NAMALWA (cell line): Measurements from ENCODE around the gene PCDHGB3.
"Not testable (repeated sequence)": the region's sequence is repeated elsewhere in the genome, so short reads cannot be mapped to it uniquely, and the experiment has no call there.

Experiments
- DNase-seq: peaks from one replicate; pipeline ENCODE4 v3.0.0-alpha.2; 2015; ENCODE audit warnings: low spot score

The PCDHGB3 gene

GRCh38 chr5:141369994-141370848 lies at the start of gene PCDHGB3:
Gene PCDHGB3 (plus strand): TSS chr5:141370242. CDS start chr5:141370395, 153 bp downstream.
- peak; percentile 54 for DNase-seq

GRCh38 chr5:141322261-141322660 lies 47.8 kb upstream of the PCDHGB3 start:
- DNase-seq: no peak

GRCh38 chr5:141326088-141326854 lies 43.8 kb upstream of the PCDHGB3 start:
- DNase-seq: peak; percentile 82

- no peak for DNase-seq
Measured at GRCh38 chr5:141328231-141328630, 41.8 kb upstream of the PCDHGB3 start.

- peak; percentile 83 for DNase-seq
Measured at GRCh38 chr5:141330299-141331080, 39.6 kb upstream of the PCDHGB3 start, which contains the start of gene PCDHGA1. Gene PCDHGA1 (plus strand): TSS chr5:141330514.

GRCh38 chr5:141332571-141332970 lies 37.5 kb upstream of the PCDHGB3 start:
- not testable (repeated sequence) for DNase-seq

- DNase-seq: peak; percentile 81
Measured at GRCh38 chr5:141338538-141339306, 31.3 kb upstream of the PCDHGB3 start, which contains the start of gene PCDHGA2. Gene PCDHGA2 (plus strand): TSS chr5:141338760.

- not testable (repeated sequence) for DNase-seq
Measured at GRCh38 chr5:141340781-141341354, 29.2 kb upstream of the PCDHGB3 start.

GRCh38 chr5:141342773-141343172 lies 27.3 kb upstream of the PCDHGB3 start:
- DNase-seq: no peak

GRCh38 chr5:141343242-141343952 lies 26.6 kb upstream of the PCDHGB3 start, which contains the start of gene PCDHGA3:
Gene PCDHGA3 (plus strand): TSS chr5:141343829. CDS start chr5:141344034, 205 bp downstream.
- peak; percentile 69 for DNase-seq

- DNase-seq: no peak
Measured at GRCh38 chr5:141343953-141344463, 26.0 kb upstream of the PCDHGB3 start.

- no peak for DNase-seq
Measured at GRCh38 chr5:141345327-141345726, 24.7 kb upstream of the PCDHGB3 start.

- not testable (repeated sequence) for DNase-seq
Measured at GRCh38 chr5:141346017-141346416, 24.0 kb upstream of the PCDHGB3 start.

- peak; percentile 92 for DNase-seq
Measured at GRCh38 chr5:141349917-141350619, 20.0 kb upstream of the PCDHGB3 start, which contains the start of gene PCDHGB1. Gene PCDHGB1 (plus strand): TSS chr5:141350099. CDS start chr5:141350261, 162 bp downstream.

GRCh38 chr5:141351591-141351990 lies 18.5 kb upstream of the PCDHGB3 start:
- DNase-seq: no peak

GRCh38 chr5:141354900-141355469 lies 15.1 kb upstream of the PCDHGB3 start, which contains the start of gene PCDHGA4:
Gene PCDHGA4 (plus strand): TSS chr5:141355021. CDS start chr5:141355108, 87 bp downstream.
- peak; percentile 63 for DNase-seq

GRCh38 chr5:141355641-141356040 lies 14.4 kb upstream of the PCDHGB3 start:
- no peak for DNase-seq

GRCh38 chr5:141356133-141356532 lies 13.9 kb upstream of the PCDHGB3 start:
- DNase-seq: no peak

- no peak for DNase-seq
Measured at GRCh38 chr5:141356950-141357349, 13.1 kb upstream of the PCDHGB3 start.
